HG02759 (cell line): Measurements from ENCODE around the gene PLXNA2.
A peak's percentile ranks its signal among the peaks of the same experiment; 100 is the strongest.

Experiments
- ATAC-seq: cut with Tn5 transposase; IDR thresholded peaks from one replicate; pipeline ENCODE4 v1.9.1; 2021; ENCODE audit warnings: mild to moderate bottlenecking, moderate library complexity; ENCODE audit not compliant: unreplicated experiment

PLXNA2 gene

GRCh38 chr1:208182880-208183645, 61.1 kb downstream of the PLXNA2 start:
- ATAC-seq: no peak

- ATAC-seq: no peak
Measured at GRCh38 chr1:208181364-208181763, 62.8 kb downstream of the PLXNA2 start.

GRCh38 chr1:208180421-208180820, 63.8 kb downstream of the PLXNA2 start:
- no peak for ATAC-seq

GRCh38 chr1:208179961-208180409, 64.2 kb downstream of the PLXNA2 start:
- ATAC-seq: no peak

- ATAC-seq: no peak
Measured at GRCh38 chr1:208179263-208179816, 64.8 kb downstream of the PLXNA2 start.

- ATAC-seq: no peak
Measured at GRCh38 chr1:208178091-208178529, 66.1 kb downstream of the PLXNA2 start.

GRCh38 chr1:208177656-208178055, 66.5 kb downstream of the PLXNA2 start:
- peak; percentile 88 for ATAC-seq

- ATAC-seq: no peak
Measured at GRCh38 chr1:208176649-208177048, 67.5 kb downstream of the PLXNA2 start.

GRCh38 chr1:208175508-208175895, 68.7 kb downstream of the PLXNA2 start:
- no peak for ATAC-seq

GRCh38 chr1:208174731-208175507, 69.3 kb downstream of the PLXNA2 start:
- ATAC-seq: no peak

GRCh38 chr1:208174200-208174599, 70.0 kb downstream of the PLXNA2 start:
- no peak for ATAC-seq

GRCh38 chr1:208173749-208174148, 70.4 kb downstream of the PLXNA2 start:
- no peak for ATAC-seq

- ATAC-seq: no peak
Measured at GRCh38 chr1:208172423-208173145, 71.6 kb downstream of the PLXNA2 start.

GRCh38 chr1:208171616-208172422, 72.4 kb downstream of the PLXNA2 start:
- ATAC-seq: no peak

GRCh38 chr1:208170252-208170651, 73.9 kb downstream of the PLXNA2 start:
- ATAC-seq: no peak

GRCh38 chr1:208169081-208169879, 74.9 kb downstream of the PLXNA2 start:
- ATAC-seq: no peak

GRCh38 chr1:208167261-208167869, 76.8 kb downstream of the PLXNA2 start:
- no peak for ATAC-seq

GRCh38 chr1:208166340-208167138, 77.6 kb downstream of the PLXNA2 start:
- ATAC-seq: no peak
